B cell (primary cell): ENCODE measurements around the gene ALOX5AP. TPM values are rescaled to one million over a fixed set of nuclear protein-coding genes. Genes with fewer than 3 reads are reported as not detected.

ENCODE experiments used
- ATAC-seq: fragments of 200-7000 bp; cut with Tn5 transposase; one replicate; pipeline ENCODE4 v1.10.0; 2021; ENCODE audit warnings: low read depth, mild to moderate bottlenecking, moderate number of reproducible peaks, moderate library complexity
- CTCF ChIA-PET: fragments of 350-600 bp; sonication (Branson Sonifier 250); formaldehyde crosslinking; loops from one replicate; lab custom pipeline; 2021; ENCODE audit warnings: antibody characterized with exemption, inconsistent platforms; lab: Charles Lee
- POLR2A ChIA-PET: fragments of 350-600 bp; sonication (Branson Sonifier 250); formaldehyde crosslinking; loops from one replicate; lab custom pipeline; 2021; ENCODE audit warnings: antibody characterized with exemption; lab: Charles Lee
- DNase-seq: peaks from one replicate; pipeline ENCODE4 v3.0.0; 2013
- H2AFZ ChIP-seq: 2 replicates; pipeline ENCODE4 v1.6.1; 2012; ENCODE audit warnings: mild to moderate bottlenecking, low read depth, low read length; ENCODE audit not compliant: insufficient read depth, poor library complexity, severe bottlenecking
- H3K27ac ChIP-seq, 2 donors: 1 replicate in 1 of 2; 2 replicates in 1 of 2; pipeline ENCODE4 v1.5.1; 2012 to 2013; ENCODE audit warnings: low read length in 2 of 2, mild to moderate bottlenecking in 2 of 2, moderate library complexity in 1 of 2
- H3K27me3 ChIP-seq, 4 experiments: fragments of 200-600 bp in 1 of 4; sonication (generic) in 1 of 4; replicated peaks in 1 of 4; 1 replicate in 2 of 4; 2 replicates in 2 of 4; pipeline versions ENCODE4 v1.6.1 to v1.7.0; 2013 to 2016; ENCODE audit warnings: low read length in 3 of 4, mild to moderate bottlenecking in 2 of 4, mixed read lengths in 1 of 4, moderate library complexity in 1 of 4; ENCODE audit not compliant: insufficient read depth in 4 of 4, control insufficient read depth in 3 of 4; ENCODE audit errors: control extremely low read depth in 1 of 4
- H3K36me3 ChIP-seq, 2 experiments: replicated peaks in 1 of 2; 1 replicate in 1 of 2; 2 replicates in 1 of 2; pipeline versions ENCODE4 v1.6.1 to v1.7.1; 2013; ENCODE audit warnings: low read length in 1 of 2; ENCODE audit not compliant: insufficient read depth in 2 of 2, control insufficient read depth in 1 of 2; ENCODE audit errors: control extremely low read depth in 1 of 2, extremely low read depth in 1 of 2
- H3K4me1 ChIP-seq, 2 donors: fragments of 200-600 bp in 1 of 2; sonication (generic) in 1 of 2; 1 replicate in 1 of 2; 2 replicates in 1 of 2; pipeline versions ENCODE4 v1.5.1 to v1.6.1; 2013 to 2017; ENCODE audit warnings: low read length in 2 of 2; ENCODE audit not compliant: control insufficient read depth in 2 of 2, insufficient read depth in 2 of 2
- H3K4me2 ChIP-seq: replicated peaks from 2 replicates; pipeline ENCODE3; 2012; ENCODE audit warnings: mild to moderate bottlenecking, low read depth, low read length; ENCODE audit not compliant: poor library complexity, severe bottlenecking
- H3K4me3 ChIP-seq, 5 experiments: fragments of 200-600 bp in 1 of 5; sonication (generic) in 1 of 5; 1 replicate in 3 of 5; 2 replicates in 2 of 5; pipeline versions ENCODE4 v1.5.1 to v1.7.0; 2011 to 2016; ENCODE audit warnings: low read length in 4 of 5, mild to moderate bottlenecking in 4 of 5, low read depth in 2 of 5, control low read depth in 1 of 5, moderate library complexity in 1 of 5; ENCODE audit not compliant: insufficient read depth in 1 of 5; ENCODE audit errors: control extremely low read depth in 1 of 5, extremely low read depth in 1 of 5
- H3K79me2 ChIP-seq: fragments of 200-600 bp; sonication (generic); one replicate; pipeline ENCODE4 v1.6.0; 2016; ENCODE audit warnings: low read length; ENCODE audit not compliant: control insufficient read depth, insufficient read depth
- H3K9ac ChIP-seq: fragments of 200-600 bp; sonication (generic); 2 replicates; pipeline ENCODE4 v1.6.1; 2017; ENCODE audit warnings: mild to moderate bottlenecking, low read length, moderate library complexity
- H3K9me3 ChIP-seq, 3 donors: one replicate each; pipeline versions ENCODE4 v1.6.1 to v1.7.1; 2013; ENCODE audit warnings: low read length in 2 of 3; ENCODE audit not compliant: control insufficient read depth in 2 of 3, insufficient read depth in 1 of 3; ENCODE audit errors: control extremely low read depth in 1 of 3
- H4K20me1 ChIP-seq: 2 replicates; pipeline ENCODE4 v1.6.0; 2012; ENCODE audit warnings: mild to moderate bottlenecking, low read length; ENCODE audit not compliant: insufficient read depth, control insufficient read depth, poor library complexity, severe bottlenecking
- H3K27ac Mint-ChIP-seq: one replicate; pipeline ENCODE4 v1.8.0; 2021; ENCODE audit warnings: mixed read lengths
- H3K27me3 Mint-ChIP-seq: one replicate; pipeline ENCODE4 v1.8.0; 2021; ENCODE audit warnings: mixed read lengths
- H3K4me1 Mint-ChIP-seq: one replicate; pipeline ENCODE4 v1.8.0; 2021; ENCODE audit warnings: mixed read lengths
- H3K4me3 Mint-ChIP-seq: one replicate; pipeline ENCODE4 v1.8.0; 2021; ENCODE audit warnings: mixed read lengths
- H3K9me3 Mint-ChIP-seq: one replicate; pipeline ENCODE4 v1.8.0; 2022; ENCODE audit warnings: mixed read lengths; ENCODE audit not compliant: insufficient read depth
- EZH2 ChIP-seq: IDR thresholded peaks from 2 replicates; pipeline ENCODE4 v1.6.1; 2012; ENCODE audit warnings: borderline replicate concordance, low read depth, mild to moderate bottlenecking, moderate library complexity, low read length; ENCODE audit not compliant: insufficient read depth, poor library complexity, severe bottlenecking
- WGBS: methylation state at CpG from one replicate; pipeline ENCODE4 v1.1.5; 2013; ENCODE audit warnings: missing lambda C conversion rate; ENCODE audit not compliant: insufficient coverage; 5-methylcytosine and 5-hydroxymethylcytosine counted together
- intact Hi-C: fragments of 100-400 bp; cut with micrococcal nuclease; formaldehyde crosslinking; loops from one replicate; pipeline ENCODE4 v1.10.0; 2022
- polyA plus RNA-seq: library from polyadenylated mRNA; depleted of rRNA; stranded (reverse); fragments of >200 nt; gene quantifications from 2 replicates; pipeline ENCODE4 v1.2.3, GENCODE V29; 2012
- total RNA-seq, 2 donors: library from RNA; stranded (reverse); fragments of 120-200 nt in 1 of 2; gene quantifications; 1 replicate in 1 of 2; 2 replicates in 1 of 2; pipeline versions ENCODE4 v1.2.3 to v1.2.4, GENCODE V29; 2013 to 2022
- TF ChIP-seq, protein P1 (sequence below): fragments of 200-600 bp; IDR thresholded peaks from one replicate; pipeline ENCODE4 v1.8.0; 2022; ENCODE audit warnings: antibody characterized with exemption, mild to moderate bottlenecking

ALOX5AP gene
- total and polyA plus RNA-seq, 2 donors (not counting 1 experiment from before 2014, with no cell fraction given) = 81.4 to 87.5 TPM

DNA sequence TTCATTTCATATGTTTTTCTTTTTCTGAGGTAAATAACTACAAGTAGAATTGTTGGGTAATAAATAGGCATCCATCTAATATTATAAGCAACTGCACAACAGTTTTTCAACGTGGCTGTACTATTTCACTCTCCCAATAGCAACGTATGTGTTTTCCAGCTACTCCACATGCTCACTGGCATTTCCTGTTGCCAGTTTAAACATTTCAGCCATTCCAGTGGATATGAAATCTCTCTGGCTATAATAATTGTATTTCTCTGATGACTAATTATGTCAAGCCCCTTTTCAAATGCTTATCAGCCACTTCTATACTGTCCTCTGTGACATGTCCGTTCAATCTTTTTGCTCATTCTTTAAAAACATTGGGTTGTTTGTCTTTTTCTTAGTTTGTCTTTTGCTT is 26.8 kb upstream of the ALOX5AP start:
- H3K4me3 ChIP-seq = no peak overlapping the region
- no peaks in the 10 kb centered on the region for H3K79me2 ChIP-seq
- H3K4me1 Mint-ChIP-seq = peaks cover 14% of the 10 kb centered on the region
- no peak overlapping the region for H2AFZ ChIP-seq
- H3K9me3 Mint-ChIP-seq = no peaks in the 10 kb centered on the region
- DNase-seq (no peak), ATAC-seq (no peak)
- H3K4me3 Mint-ChIP-seq = no peak overlapping the region
- H3K27me3 Mint-ChIP-seq = peaks cover 4% of the 10 kb centered on the region
- ChIA-PET POLR2A (no interaction called here), CTCF (interaction anchor here (1.2 to 2.2 kb wide), 2 partner anchors 28 to 30 kb away, joined by 4 to 7 read pairs; no protein-coding TSS in a partner anchor)
- no peak overlapping the region for H3K4me2 ChIP-seq
- no peaks in the 10 kb centered on the region for H3K9me3 ChIP-seq
- TF ChIP-seq, protein P1, sequence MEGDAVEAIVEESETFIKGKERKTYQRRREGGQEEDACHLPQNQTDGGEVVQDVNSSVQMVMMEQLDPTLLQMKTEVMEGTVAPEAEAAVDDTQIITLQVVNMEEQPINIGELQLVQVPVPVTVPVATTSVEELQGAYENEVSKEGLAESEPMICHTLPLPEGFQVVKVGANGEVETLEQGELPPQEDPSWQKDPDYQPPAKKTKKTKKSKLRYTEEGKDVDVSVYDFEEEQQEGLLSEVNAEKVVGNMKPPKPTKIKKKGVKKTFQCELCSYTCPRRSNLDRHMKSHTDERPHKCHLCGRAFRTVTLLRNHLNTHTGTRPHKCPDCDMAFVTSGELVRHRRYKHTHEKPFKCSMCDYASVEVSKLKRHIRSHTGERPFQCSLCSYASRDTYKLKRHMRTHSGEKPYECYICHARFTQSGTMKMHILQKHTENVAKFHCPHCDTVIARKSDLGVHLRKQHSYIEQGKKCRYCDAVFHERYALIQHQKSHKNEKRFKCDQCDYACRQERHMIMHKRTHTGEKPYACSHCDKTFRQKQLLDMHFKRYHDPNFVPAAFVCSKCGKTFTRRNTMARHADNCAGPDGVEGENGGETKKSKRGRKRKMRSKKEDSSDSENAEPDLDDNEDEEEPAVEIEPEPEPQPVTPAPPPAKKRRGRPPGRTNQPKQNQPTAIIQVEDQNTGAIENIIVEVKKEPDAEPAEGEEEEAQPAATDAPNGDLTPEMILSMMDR = no peak
- no peak for TF ChIP-seq EZH2
- H3K4me1 ChIP-seq = peaks cover 7 to 8% of the 10 kb centered on the region in 2 donors
- H3K27ac Mint-ChIP-seq = no peak overlapping the region
- intact Hi-C loops = no loop called here
- no CpG with 5 or more reads among the region's 3 CpGs for WGBS
- no peak overlapping the region for H3K9ac ChIP-seq
- H3K36me3 ChIP-seq = no peaks in the 10 kb centered on the region
- no peak overlapping the region for H3K27ac ChIP-seq
- no peaks in the 10 kb centered on the region for H3K27me3 ChIP-seq
- H4K20me1 ChIP-seq = no peaks in the 10 kb centered on the region

DNA sequence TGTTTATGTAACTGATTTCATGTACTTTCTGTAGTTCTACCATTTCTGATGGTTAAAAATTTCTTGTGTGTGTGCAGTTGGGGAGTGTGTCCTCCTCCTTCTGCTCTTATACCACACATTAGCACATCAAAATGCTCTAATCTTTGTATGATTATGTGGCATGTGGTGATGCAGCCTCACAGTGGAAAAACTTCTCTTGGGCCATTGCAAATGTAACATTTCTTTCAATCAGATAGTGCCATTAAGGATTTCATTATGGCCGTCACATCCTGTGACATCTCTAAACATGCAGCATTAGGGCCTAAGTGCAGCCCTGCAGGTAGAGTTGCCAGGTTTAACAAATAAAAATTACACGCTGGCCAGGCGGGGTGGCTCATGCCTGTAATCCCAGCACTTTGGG is 24.9 kb upstream of the ALOX5AP start:
- CTCF ChIA-PET = no interaction called here
- WGBS = 95% methylated on average over 3 of the region's 3 CpGs
- H3K9me3 Mint-ChIP-seq = no peaks in the 10 kb centered on the region

More for the DNA sequence above, 24.9 kb upstream of the ALOX5AP start:
- Histone ChIP-seq H3K4me2 (no peak overlapping the region), H3K9ac (no peak overlapping the region), H2AFZ (no peak overlapping the region), H4K20me1 (no peaks in the 10 kb centered on the region), H3K27me3 (no peaks in the 10 kb centered on the region), H3K4me3 (no peak overlapping the region), H3K27ac (no peak overlapping the region), H3K79me2 (no peaks in the 10 kb centered on the region), H3K4me1 (peaks cover 7 to 16% of the 10 kb centered on the region in 2 donors), H3K36me3 (no peaks in the 10 kb centered on the region), H3K9me3 (no peaks in the 10 kb centered on the region)
- Mint-ChIP-seq H3K4me3 (no peak overlapping the region), H3K27ac (no peak overlapping the region), H3K4me1 (peaks cover 19% of the 10 kb centered on the region), H3K27me3 (no peaks in the 10 kb centered on the region)
- intact Hi-C loops = no loop called here
- TF ChIP-seq, protein P1 = no peak
- no peak for TF ChIP-seq EZH2
- ATAC-seq (no peak), DNase-seq (no peak)
- POLR2A ChIA-PET = no interaction called here
